Right lobe of liver (tissue), 4 donors: Measurements from ENCODE around the gene TAC4.

Experiments
- POLR2A ChIP-seq: fragments of 450-650 bp; IDR thresholded peaks from one replicate; pipeline ENCODE4 v1.6.1; 2017; ENCODE audit warnings: antibody characterized with exemption, mild to moderate bottlenecking
- TF ChIP-seq, protein P1 (sequence below), 4 donors: fragments of 200-600 bp in 3 of 4; fragments of 450-650 bp in 1 of 4; IDR thresholded peaks; one replicate each; pipeline versions ENCODE4 v1.5.1 to v1.8.0; 2016 to 2022; ENCODE audit warnings: antibody characterized with exemption in 4 of 4, mild to moderate bottlenecking in 2 of 4
- donor health status: DM: no; HTN: no; CAD: no.
- donor health status: DM: no; HTN: no; CAD: no.
- donor health status: DM: no; HTN: yes; CAD: no.

DNA sequence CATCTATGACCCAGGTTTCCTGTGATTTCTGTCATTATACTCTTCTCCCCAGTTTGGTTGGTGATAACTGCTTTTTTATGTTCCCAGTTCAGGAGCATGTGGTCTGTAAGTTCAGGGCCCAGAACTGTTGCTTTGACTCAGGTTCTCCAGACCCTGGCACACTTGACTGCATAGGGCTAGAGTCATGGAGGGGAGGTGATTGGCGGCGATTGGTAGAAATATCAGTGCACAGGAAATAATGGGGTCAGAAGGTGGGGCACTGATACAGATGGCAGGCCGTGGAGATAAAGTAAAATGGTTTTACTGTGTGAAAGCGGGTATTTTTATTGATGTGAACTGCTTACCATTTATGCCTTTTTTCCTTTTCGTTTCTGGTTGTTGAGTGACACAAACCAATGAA is 28.7 kb downstream of the TAC4 start:
- no peak for TF ChIP-seq POLR2A
- TF ChIP-seq, protein P1, sequence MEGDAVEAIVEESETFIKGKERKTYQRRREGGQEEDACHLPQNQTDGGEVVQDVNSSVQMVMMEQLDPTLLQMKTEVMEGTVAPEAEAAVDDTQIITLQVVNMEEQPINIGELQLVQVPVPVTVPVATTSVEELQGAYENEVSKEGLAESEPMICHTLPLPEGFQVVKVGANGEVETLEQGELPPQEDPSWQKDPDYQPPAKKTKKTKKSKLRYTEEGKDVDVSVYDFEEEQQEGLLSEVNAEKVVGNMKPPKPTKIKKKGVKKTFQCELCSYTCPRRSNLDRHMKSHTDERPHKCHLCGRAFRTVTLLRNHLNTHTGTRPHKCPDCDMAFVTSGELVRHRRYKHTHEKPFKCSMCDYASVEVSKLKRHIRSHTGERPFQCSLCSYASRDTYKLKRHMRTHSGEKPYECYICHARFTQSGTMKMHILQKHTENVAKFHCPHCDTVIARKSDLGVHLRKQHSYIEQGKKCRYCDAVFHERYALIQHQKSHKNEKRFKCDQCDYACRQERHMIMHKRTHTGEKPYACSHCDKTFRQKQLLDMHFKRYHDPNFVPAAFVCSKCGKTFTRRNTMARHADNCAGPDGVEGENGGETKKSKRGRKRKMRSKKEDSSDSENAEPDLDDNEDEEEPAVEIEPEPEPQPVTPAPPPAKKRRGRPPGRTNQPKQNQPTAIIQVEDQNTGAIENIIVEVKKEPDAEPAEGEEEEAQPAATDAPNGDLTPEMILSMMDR (IDR thresholded peaks at IDR 0.05) = no peak
